Calu3 (cell line): ENCODE measurements around the gene MARVELD3. TPM values are rescaled to one million over a fixed set of nuclear protein-coding genes. Genes with fewer than 3 reads are reported as not detected.

Source experiments
- BruUV-seq: library from RNA; stranded (reverse); fragments of 400-500 nt; replicated peaks from 2 replicates; lab custom pipeline; 2021; lab: Mats Ljungman, UMichigan
- CTCF ChIA-PET: fragments of 300-600 bp; sonication (Branson Sonifier 250); formaldehyde crosslinking; loops from one replicate; lab custom pipeline; 2022; ENCODE audit warnings: antibody characterized with exemption; lab: Charles Lee
- DNase-seq: peaks from one replicate; pipeline ENCODE4 v3.0.0; 2022
- H3K27ac Mint-ChIP-seq: one replicate; pipeline ENCODE4 v1.8.0; 2022; ENCODE audit warnings: mixed read lengths; ENCODE audit not compliant: unreplicated experiment
- H3K27me3 Mint-ChIP-seq: one replicate; pipeline ENCODE4 v1.8.0; 2022; ENCODE audit warnings: mixed read lengths; ENCODE audit not compliant: unreplicated experiment
- H3K36me3 Mint-ChIP-seq: one replicate; pipeline ENCODE4 v1.8.0; 2022; ENCODE audit warnings: mild to moderate bottlenecking, moderate library complexity, mixed read lengths; ENCODE audit not compliant: insufficient read depth, unreplicated experiment
- H3K4me1 Mint-ChIP-seq: one replicate; pipeline ENCODE4 v1.8.0; 2022; ENCODE audit warnings: mild to moderate bottlenecking, low read depth, mixed read lengths; ENCODE audit not compliant: unreplicated experiment
- H3K4me3 Mint-ChIP-seq: one replicate; pipeline ENCODE4 v1.8.0; 2022; ENCODE audit warnings: mild to moderate bottlenecking, low read depth, moderate library complexity, mixed read lengths; ENCODE audit not compliant: unreplicated experiment
- H3K9me3 Mint-ChIP-seq: one replicate; pipeline ENCODE4 v1.8.0; 2022; ENCODE audit warnings: low read depth, mixed read lengths; ENCODE audit not compliant: unreplicated experiment
- intact Hi-C: fragments of 100-400 bp; cut with micrococcal nuclease; formaldehyde crosslinking; loops from one replicate; pipeline ENCODE4 v1.10.0; 2022; ENCODE audit not compliant: unreplicated experiment
- total RNA-seq: library from RNA; stranded (reverse); gene quantifications from 2 replicates; pipeline ENCODE4 v1.2.3, GENCODE V29; 2022
- TF ChIP-seq, protein P1 (sequence below): fragments of 200-600 bp; IDR thresholded peaks from one replicate; pipeline ENCODE4 v1.8.0; 2022; ENCODE audit warnings: antibody characterized with exemption; ENCODE audit not compliant: unreplicated experiment

The MARVELD3 gene
- total RNA-seq, 1 experiment from 2014 or later = 38.4 TPM

DNA sequence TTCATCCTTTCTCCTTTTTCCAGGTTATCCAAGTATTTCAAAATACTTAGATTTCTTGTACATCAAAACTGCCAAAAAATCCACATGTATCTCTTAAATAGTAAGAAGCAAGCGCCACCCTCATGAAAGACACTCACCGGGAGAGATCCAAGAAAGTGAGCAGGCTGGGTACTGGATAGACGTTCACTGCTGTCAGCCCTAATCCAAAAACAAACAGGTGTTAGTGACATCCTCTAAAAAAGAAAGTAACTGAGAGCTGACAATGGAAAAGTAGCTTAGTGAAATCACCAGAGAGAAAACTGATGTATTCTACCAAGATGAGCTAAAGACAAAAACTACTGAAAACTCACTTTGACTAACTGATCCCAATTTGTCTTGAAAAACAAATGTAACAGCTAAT is 46.1 kb downstream of the MARVELD3 start:
- no peaks in the 10 kb centered on the region for H3K27me3 Mint-ChIP-seq
- peaks cover 11% of the 10 kb centered on the region for H3K4me1 Mint-ChIP-seq
- CTCF ChIA-PET = no interaction called here
- H3K4me3 Mint-ChIP-seq = no peak overlapping the region
- TF ChIP-seq, protein P1, sequence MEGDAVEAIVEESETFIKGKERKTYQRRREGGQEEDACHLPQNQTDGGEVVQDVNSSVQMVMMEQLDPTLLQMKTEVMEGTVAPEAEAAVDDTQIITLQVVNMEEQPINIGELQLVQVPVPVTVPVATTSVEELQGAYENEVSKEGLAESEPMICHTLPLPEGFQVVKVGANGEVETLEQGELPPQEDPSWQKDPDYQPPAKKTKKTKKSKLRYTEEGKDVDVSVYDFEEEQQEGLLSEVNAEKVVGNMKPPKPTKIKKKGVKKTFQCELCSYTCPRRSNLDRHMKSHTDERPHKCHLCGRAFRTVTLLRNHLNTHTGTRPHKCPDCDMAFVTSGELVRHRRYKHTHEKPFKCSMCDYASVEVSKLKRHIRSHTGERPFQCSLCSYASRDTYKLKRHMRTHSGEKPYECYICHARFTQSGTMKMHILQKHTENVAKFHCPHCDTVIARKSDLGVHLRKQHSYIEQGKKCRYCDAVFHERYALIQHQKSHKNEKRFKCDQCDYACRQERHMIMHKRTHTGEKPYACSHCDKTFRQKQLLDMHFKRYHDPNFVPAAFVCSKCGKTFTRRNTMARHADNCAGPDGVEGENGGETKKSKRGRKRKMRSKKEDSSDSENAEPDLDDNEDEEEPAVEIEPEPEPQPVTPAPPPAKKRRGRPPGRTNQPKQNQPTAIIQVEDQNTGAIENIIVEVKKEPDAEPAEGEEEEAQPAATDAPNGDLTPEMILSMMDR = no peak
- intact Hi-C loops = no loop called here
- no peaks in the 10 kb centered on the region for H3K9me3 Mint-ChIP-seq
- H3K27ac Mint-ChIP-seq = no peak overlapping the region
- H3K36me3 Mint-ChIP-seq = no peaks in the 10 kb centered on the region
- BruUV-seq = no TSS peak
- no peak for DNase-seq

DNA sequence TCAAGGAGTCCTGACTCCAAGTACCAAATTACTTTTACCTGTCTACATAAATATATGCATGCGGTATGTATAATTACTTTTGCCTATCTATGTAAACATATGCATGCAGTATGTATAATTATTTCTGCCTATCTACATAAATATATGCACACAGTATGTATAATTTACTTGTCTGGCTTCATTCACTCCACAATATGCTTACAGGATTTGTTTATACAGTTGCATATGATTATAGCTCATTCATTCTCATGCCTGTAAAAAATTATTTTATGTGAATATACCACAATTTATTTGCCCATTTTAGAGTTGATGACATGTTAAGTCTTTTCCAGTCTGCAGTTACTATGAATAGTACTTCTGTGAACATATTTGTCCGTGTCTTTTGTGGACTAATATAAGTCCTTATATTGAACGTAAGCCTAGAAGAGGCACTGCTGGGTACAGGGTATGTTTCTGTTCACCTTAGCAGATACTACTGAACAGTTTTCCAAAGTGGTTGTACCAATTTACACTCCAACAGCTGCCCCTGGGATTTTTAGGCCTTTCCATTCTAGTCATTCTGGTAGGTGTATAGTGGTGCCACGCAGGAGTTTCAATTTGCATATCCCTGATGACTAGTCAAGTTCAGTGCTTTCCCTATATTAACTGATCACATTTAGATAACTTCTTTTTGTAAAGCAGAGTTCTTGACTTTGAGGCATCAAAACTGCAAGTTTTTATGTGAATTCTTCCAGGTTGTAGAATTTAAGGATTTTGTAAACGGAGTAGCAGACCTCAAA is 47.0 kb downstream of the MARVELD3 start:
- Mint-ChIP-seq H3K36me3 (no peaks in the 10 kb centered on the region), H3K4me1 (peaks cover 2% of the 10 kb centered on the region), H3K9me3 (no peaks in the 10 kb centered on the region), H3K27me3 (no peaks in the 10 kb centered on the region), H3K27ac (no peak overlapping the region), H3K4me3 (no peak overlapping the region)
- no TSS peak for BruUV-seq
- CTCF ChIA-PET = no interaction called here
- intact Hi-C loops = no loop called here
- DNase-seq = no peak
- TF ChIP-seq, protein P1 = no peak

DNA sequence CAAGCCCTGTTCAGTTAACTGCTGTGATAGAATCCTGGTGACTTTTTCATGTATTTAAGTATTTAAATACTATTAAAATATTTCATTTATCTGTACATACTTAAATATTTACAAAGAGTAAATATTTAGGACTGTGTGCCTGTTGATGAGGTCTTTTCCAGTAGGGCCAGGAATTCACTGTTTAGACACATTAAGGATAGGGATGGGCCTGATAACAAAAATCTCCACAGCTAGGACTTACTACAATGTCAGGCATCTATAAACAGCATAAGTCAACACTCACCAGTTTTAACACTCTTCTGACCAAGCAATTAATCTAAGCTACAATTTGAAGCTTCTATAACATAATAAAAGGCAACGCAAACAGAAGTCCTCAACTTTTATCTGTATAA is 47.6 kb downstream of the MARVELD3 start:
- intact Hi-C loops = no loop called here
- TF ChIP-seq, protein P1 = no peak
- Mint-ChIP-seq H3K9me3 (no peaks in the 10 kb centered on the region), H3K36me3 (no peaks in the 10 kb centered on the region), H3K27ac (no peak overlapping the region), H3K27me3 (no peaks in the 10 kb centered on the region), H3K4me1 (no peaks in the 10 kb centered on the region), H3K4me3 (no peak overlapping the region)
- BruUV-seq = no TSS peak
- CTCF ChIA-PET = no interaction called here
- no peak for DNase-seq

- intact Hi-C loops = no loop called here
- Mint-ChIP-seq H3K4me3 (no peak overlapping the region), H3K4me1 (no peaks in the 10 kb centered on the region), H3K27ac (no peak overlapping the region), H3K36me3 (no peaks in the 10 kb centered on the region), H3K27me3 (no peaks in the 10 kb centered on the region), H3K9me3 (no peaks in the 10 kb centered on the region)
- no TSS peak for BruUV-seq
- CTCF ChIA-PET = no interaction called here
- DNase-seq = no peak
- TF ChIP-seq, protein P1 = no peak
Observed at GRCh38 chr16:71674229-71674628, 48.2 kb downstream of the MARVELD3 start.
